Body of pancreas (tissue), 4 donors: ENCODE measurements around the gene MLPH.

Experiments used
- CTCF ChIP-seq, 7 experiments: fragments of 450-650 bp in 4 of 7; fragments of 200-600 bp in 3 of 7; sonication (generic) in 3 of 7; IDR thresholded peaks; one replicate each; pipeline ENCODE4 v1.5.1; 2016 to 2019; ENCODE audit warnings: antibody characterized with exemption in 7 of 7
- POLR2A ChIP-seq, 3 donors: fragments of 450-650 bp; IDR thresholded peaks; one replicate each; pipeline ENCODE4 v1.6.1; 2016; ENCODE audit warnings: antibody characterized with exemption in 3 of 3, mild to moderate bottlenecking in 2 of 3

- TF ChIP-seq POLR2A (IDR thresholded peaks at IDR 0.05) (no peak), CTCF (IDR thresholded peaks at IDR 0.05) (no peak)
These were observed 45.3 kb upstream of the MLPH start for GRCh38 chr2:237441605-237442274.
